K562 (cell line): ENCODE data around the gene EML2. TPM values are rescaled to one million over a fixed set of nuclear protein-coding genes. Genes with fewer than 3 reads are reported as not detected.

Source experiments
- ATAC-seq: fragments of 200-7000 bp; cut with Tn5 transposase; 3 replicates; pipeline ENCODE4 v1.9.1; 2020; ENCODE audit warnings: moderate library complexity
- BruUV-seq: library from RNA; stranded (reverse); fragments of 400-500 nt; replicated peaks from 2 replicates; lab custom pipeline; 2021; lab: Mats Ljungman, UMichigan
- CTCF ChIA-PET: fragments of 300-600 bp; formaldehyde crosslinking; extraction: SDS; loops from one replicate; lab custom pipeline; 2021; ENCODE audit warnings: low intra/inter-chr PET ratio; lab: Yijun Ruan, JAX
- POLR2A ChIA-PET: fragments of 300-600, 350-650 bp; sonication (Branson Sonifier 250); formaldehyde crosslinking; extraction: SDS; loops from one replicate; lab custom pipeline; 2021; ENCODE audit warnings: antibody characterized with exemption, inconsistent platforms; lab: Yijun Ruan, JAX
- DNase-seq, 4 experiments: peaks; one replicate each; pipeline versions ENCODE4 v3.0.0 to v3.0.0-alpha.2; 2011 to 2018; ENCODE audit warnings: low spot score in 3 of 4, mixed read lengths in 3 of 4; ENCODE audit errors: extremely low read depth in 1 of 4
- FAIRE-seq: peaks from 2 replicates; lab custom pipeline; 2011; peaks lifted over from hg19 to GRCh38; lab: Jason Lieb, UNC
- H2AFZ ChIP-seq: 2 replicates; pipeline ENCODE4 v1.6.0; 2011; ENCODE audit warnings: low read depth, low read length, control low read depth, inconsistent platforms
- H3K27ac ChIP-seq: fragments of 200-600 bp; 3 replicates; pipeline ENCODE4 v1.8.0; 2011; ENCODE audit warnings: low read depth, mild to moderate bottlenecking, control low read depth, inconsistent platforms, low read length, moderate library complexity, mixed read lengths; ENCODE audit errors: extremely low read depth
- H3K27me3 ChIP-seq, 2 experiments: fragments of 300-600 bp in 1 of 2; 2 replicates in 1 of 2; 3 replicates in 1 of 2; pipeline versions ENCODE4 v1.6.0 to v1.8.0; 2011; ENCODE audit warnings: inconsistent platforms in 2 of 2, low read length in 2 of 2, mild to moderate bottlenecking in 1 of 2, mixed read lengths in 1 of 2, moderate library complexity in 1 of 2; ENCODE audit not compliant: control insufficient read depth in 2 of 2, insufficient read depth in 2 of 2
- H3K36me3 ChIP-seq: fragments of 300-600 bp; 3 replicates; pipeline ENCODE4 v1.8.0; 2011; ENCODE audit warnings: mild to moderate bottlenecking, low read length, inconsistent platforms; ENCODE audit not compliant: control insufficient read depth, insufficient read depth
- H3K4me1 ChIP-seq, 2 experiments: fragments of 200-600 bp in 1 of 2; replicated peaks in 1 of 2; 2 replicates in 1 of 2; 3 replicates in 1 of 2; pipeline versions ENCODE4 v1.5.1 to v1.8.0; 2011; ENCODE audit warnings: inconsistent platforms in 2 of 2, low read length in 2 of 2, mild to moderate bottlenecking in 1 of 2, mixed read lengths in 1 of 2, moderate library complexity in 1 of 2; ENCODE audit not compliant: control insufficient read depth in 2 of 2, insufficient read depth in 2 of 2
- H3K4me2 ChIP-seq: 2 replicates; pipeline ENCODE4 v1.6.1; 2011; ENCODE audit warnings: low read length, control low read depth, inconsistent platforms, mixed read lengths; ENCODE audit not compliant: insufficient read depth
- H3K4me3 ChIP-seq: fragments of 200-600 bp; sonication (generic), shearing (Covaris generic); 2 replicates; pipeline ENCODE4 v1.5.1; 2016; ENCODE audit warnings: control low read depth, inconsistent platforms
- H3K79me2 ChIP-seq: fragments of 200-600 bp; 3 replicates; pipeline ENCODE4 v1.8.0; 2011; ENCODE audit warnings: low read length, inconsistent platforms; ENCODE audit not compliant: control insufficient read depth, insufficient read depth
- H3K9ac ChIP-seq, 2 experiments: 2 replicates each; pipeline versions ENCODE4 v1.6.0 to v1.6.1; 2011; ENCODE audit warnings: low read depth in 2 of 2, low read length in 2 of 2, control low read depth in 1 of 2, inconsistent platforms in 1 of 2, mild to moderate bottlenecking in 1 of 2, mixed read lengths in 1 of 2; ENCODE audit not compliant: insufficient read depth in 1 of 2
- H3K9me1 ChIP-seq: one replicate; pipeline ENCODE4 v1.6.0; 2011; ENCODE audit warnings: inconsistent platforms, mild to moderate bottlenecking, low read length, moderate library complexity; ENCODE audit not compliant: control insufficient read depth, insufficient read depth
- H3K9me3 ChIP-seq: replicated peaks from 2 replicates; pipeline ENCODE4 v1.5.1; 2011; ENCODE audit warnings: low read depth, low read length, inconsistent platforms; ENCODE audit not compliant: control insufficient read depth, insufficient read depth
- H4K20me1 ChIP-seq: replicated peaks from 2 replicates; pipeline ENCODE4 v1.6.1; 2011; ENCODE audit warnings: low read length, inconsistent platforms, mixed read lengths; ENCODE audit not compliant: control insufficient read depth, insufficient read depth
- ADNP ChIP-seq: fragments of 200-800 bp; sonication (Bioruptor generic); IDR thresholded peaks from 2 replicates; pipeline ENCODE4 v1.6.1; 2016; ENCODE audit warnings: missing genetic modification characterization, missing compliant biosample characterization
- BCOR ChIP-seq: fragments of 450-650 bp; IDR thresholded peaks from 2 replicates; pipeline ENCODE4 v1.6.1; 2016
- CBX8 ChIP-seq: fragments of 200-600 bp; sonication (generic); IDR thresholded peaks from 2 replicates; pipeline ENCODE4 v1.6.1; 2012; ENCODE audit warnings: borderline replicate concordance, mixed run types, low read depth, mild to moderate bottlenecking, moderate library complexity, mixed read lengths, low read length, control low read depth, inconsistent platforms; ENCODE audit not compliant: poor library complexity, severe bottlenecking; ENCODE audit errors: extremely low read depth
- E2F5 ChIP-seq: sonication (generic); formaldehyde crosslinking; IDR thresholded peaks from 2 replicates; pipeline ENCODE4 v1.8.0; 2022; ENCODE audit warnings: mild to moderate bottlenecking, missing genetic modification reagents
- EP300 ChIP-seq: IDR thresholded peaks from 2 replicates; pipeline ENCODE4 v1.6.1; 2012; ENCODE audit warnings: low read length, improper control_type of control experiment
- ETV1 ChIP-seq: fragments of 450-650 bp; conservative IDR thresholded peaks from 2 replicates; pipeline ENCODE4 v1.6.1; 2016; ENCODE audit warnings: missing genetic modification characterization, control low read depth, low read depth, missing compliant biosample characterization
- FOXK2 ChIP-seq, 2 experiments: fragments of 450-650 bp; IDR thresholded peaks in 1 of 2; conservative IDR thresholded peaks in 1 of 2; 2 replicates each; pipeline ENCODE4 v1.6.1; 2016; ENCODE audit warnings: low read depth in 2 of 2, mild to moderate bottlenecking in 1 of 2
- HNRNPLL ChIP-seq: fragments of 200-400 bp; formaldehyde crosslinking; IDR thresholded peaks from 2 replicates; pipeline ENCODE4 v1.6.1; 2017; ENCODE audit warnings: low read length, low read depth, mild to moderate bottlenecking; ENCODE audit not compliant: poor library complexity, severe bottlenecking
- MYNN ChIP-seq, 2 experiments: sonication (generic); formaldehyde crosslinking in 1 of 2; IDR thresholded peaks; 2 replicates each; pipeline versions ENCODE4 v1.5.0 to v1.6.1; 2016 to 2020; ENCODE audit warnings: antibody characterized with exemption in 1 of 2, missing genetic modification reagents in 1 of 2
- POLR2A ChIP-seq: fragments of 450-650 bp; conservative IDR thresholded peaks from 2 replicates; pipeline ENCODE4 v1.6.1; 2016
- RAD21 ChIP-seq, 2 experiments: fragments of 250-450 bp in 1 of 2; fragments of 450-650 bp in 1 of 2; sonication (Bioruptor Pico) in 1 of 2; formaldehyde crosslinking in 1 of 2; IDR thresholded peaks in 1 of 2; conservative IDR thresholded peaks in 1 of 2; 2 replicates each; pipeline versions ENCODE4 v1.4.0 to v1.8.0; 2020 to 2022; ENCODE audit warnings: mild to moderate bottlenecking in 2 of 2, moderate library complexity in 1 of 2
- SRSF7 ChIP-seq: fragments of 200-400 bp; formaldehyde crosslinking; optimal IDR thresholded peaks from 2 replicates; pipeline ENCODE3; 2017; ENCODE audit warnings: mild to moderate bottlenecking, low read depth, low read length
- TAF9B ChIP-seq: fragments of 450-650 bp; IDR thresholded peaks from 2 replicates; pipeline ENCODE4 v1.6.1; 2018; ENCODE audit warnings: mild to moderate bottlenecking; ENCODE audit not compliant: partially characterized antibody
- ZC3H11A ChIP-seq: IDR thresholded peaks from 2 replicates; pipeline ENCODE4 v1.6.1; 2012; ENCODE audit warnings: low read depth, low read length, improper control_type of control experiment
- ZMIZ1 ChIP-seq, 2 experiments: fragments of 150-350 bp in 1 of 2; IDR thresholded peaks; 2 replicates each; pipeline ENCODE4 v1.6.1; 2012 to 2016; ENCODE audit warnings: low read depth in 2 of 2, low read length in 2 of 2, mild to moderate bottlenecking in 1 of 2, moderate library complexity in 1 of 2
- ZNF436 ChIP-seq: fragments of 250-450, 450-650 bp; sonication (Bioruptor Pico); formaldehyde crosslinking; IDR thresholded peaks from 2 replicates; pipeline ENCODE4 v1.7.0; 2020; ENCODE audit warnings: mild to moderate bottlenecking
- ZNF75A ChIP-seq: fragments of 450-650 bp; formaldehyde crosslinking; IDR thresholded peaks from 2 replicates; pipeline ENCODE4 v1.4.0; 2020; ENCODE audit warnings: mild to moderate bottlenecking
- WGBS: fragments of 100-300 bp; shearing (Covaris generic); methylation state at CpG from one replicate; pipeline ENCODE4 v1.1.6; 2016; ENCODE audit warnings: low coverage, mixed read lengths; ENCODE audit not compliant: insufficient coverage; ENCODE audit errors: missing lambda C conversion rate; 5-methylcytosine and 5-hydroxymethylcytosine counted together
- in situ Hi-C: fragments of 300-500 bp; cut with MboI; formaldehyde crosslinking; loops from 4 replicates; pipeline ENCODE4 v1.15.0; 2018; ENCODE audit warnings: inconsistent platforms, mixed read lengths
- intact Hi-C: fragments of 100-400 bp; cut with micrococcal nuclease; formaldehyde crosslinking; loops from 2 replicates; pipeline ENCODE4 v1.14.2; 2022
- polyA plus RNA-seq, 8 experiments: library from polyadenylated mRNA; depleted of rRNA in 4 of 8; stranded (reverse) in 5 of 8; unstranded in 3 of 8; fragments of >200 nt; fragmentation: Nextera tagmentation in 2 of 8; fragmentation: Illumina TruSeq in 1 of 8; extraction: Ambion mirVana in 2 of 8; extraction: Trizol in 1 of 8; gene quantifications; 2 replicates each; pipeline versions ENCODE4 v1.2.1 to v1.2.3, GENCODE V29; 2011 to 2014; ENCODE audit warnings: inconsistent platforms in 1 of 8, missing spikeins in 1 of 8
- total RNA-seq, 7 experiments: library from RNA; depleted of rRNA in 6 of 7; stranded (reverse); fragments of >200 nt in 6 of 7; fragmentation: Illumina TruSeq in 2 of 7; extraction: Trizol in 2 of 7; gene quantifications; 2 replicates each; pipeline versions ENCODE4 v1.2.1 to v1.2.3, GENCODE V29; 2011 to 2021; ENCODE audit warnings: low replicate concordance in 1 of 7

The EML2 gene
- total and polyA plus RNA-seq, 9 of the 15 experiments (the other 6 are each of a cell fraction or from before 2014, with no cell fraction given) = 2.6 to 69.6 (median 24.8) TPM

- CTCF ChIA-PET = no interaction called here
- Histone ChIP-seq H3K36me3 (peaks cover 9% of the 10 kb centered on the region; the same call in 1 of the 3 replicates), H3K4me2 (no peak overlapping the region), H3K27me3 (no peaks in the 10 kb centered on the region; a peak in 1 of 5 replicates), H3K9ac (no peak overlapping the region), H3K9me1 (no peaks in the 10 kb centered on the region), H3K27ac (no peak overlapping the region), H3K79me2 (peaks cover 17% of the 10 kb centered on the region), H3K4me1 (peaks cover 29 to 56% of the 10 kb centered on the region in 2 experiments), H3K9me3 (no peaks in the 10 kb centered on the region), H2AFZ (no peak overlapping the region), H3K4me3 (no peak overlapping the region), H4K20me1 (no peaks in the 10 kb centered on the region; the same call in 1 of the 2 replicates)
- 85% methylated on average over 1 of the region's 1 CpG for WGBS
- DNase-seq = peak in 1 of 4 experiments; percentile 5
- in situ Hi-C loops (no loop called here), intact Hi-C loops (no loop called here)
- no TSS peak for BruUV-seq
- ATAC-seq = no peak
- FAIRE-seq = no peak
- POLR2A ChIA-PET = interaction anchor here (1.6 kb wide), 1 partner anchor 20 kb away, joined by 4 read pairs; no protein-coding TSS in a partner anchor
- TF ChIP-seq MYNN (IDR thresholded peaks at IDR 0.05) = no peak
- TF ChIP-seq MYNN (CRISPR knock-in tag; IDR thresholded peaks at IDR 0.05) = no peak
- no peak for TF ChIP-seq HNRNPLL
- TF ChIP-seq E2F5 (CRISPR knock-in tag) = no peak
- TF ChIP-seq ZC3H11A = no peak
- TF ChIP-seq EP300 = no peak
- peak; percentile 88 for TF ChIP-seq BCOR
- TF ChIP-seq SRSF7 = no peak
- TF ChIP-seq RAD21 (CRISPR knock-in tag; conservative IDR thresholded peaks at IDR 0.05 in 1 of 2, IDR thresholded peaks at IDR 0.05 in 1 of 2) = no peak
- TF ChIP-seq FOXK2 (conservative IDR thresholded peaks at IDR 0.05 in 1 of 2, IDR thresholded peaks at IDR 0.05 in 1 of 2; ENCODE audit: low read depth in 2 of 2) = no peak
- no peak for TF ChIP-seq TAF9B
- no peak for TF ChIP-seq ZMIZ1 (IDR thresholded peaks at IDR 0.05; ENCODE audit: low read depth in 2 of 2, low read length in 2 of 2)
- TF ChIP-seq CBX8 = no peak
- no peak for TF ChIP-seq ETV1 (tag)
- TF ChIP-seq POLR2A = peak; percentile 29; the same call in 1 of the 2 replicates
- peak; percentile 27; the same call in 1 of the 2 replicates for TF ChIP-seq ADNP (tag)
- TF ChIP-seq ZNF436 (CRISPR knock-in tag) = peak; percentile 68
- TF ChIP-seq ZNF75A = no peak
These were observed 2.9 kb downstream of the EML2 start for GRCh38 chr19:45636275-45636674.
